HFFc6 (cell line): ENCODE measurements around the gene PCBP2. TPM values are rescaled to one million over a fixed set of nuclear protein-coding genes. Genes with fewer than 3 reads are reported as not detected.

Experiments
- DNase-seq: peaks from one replicate; pipeline ENCODE4 v3.0.0-alpha.2; 2018
- H3K27ac Mint-ChIP-seq: 2 replicates; pipeline ENCODE4 v1.8.0; 2020; ENCODE audit warnings: mild to moderate bottlenecking, mixed read lengths
- H3K27me3 Mint-ChIP-seq: 2 replicates; pipeline ENCODE4 v1.8.0; 2021; ENCODE audit warnings: mild to moderate bottlenecking, moderate library complexity, mixed read lengths; ENCODE audit not compliant: insufficient read depth
- H3K36me3 Mint-ChIP-seq: 2 replicates; pipeline ENCODE4 v1.8.0; 2021; ENCODE audit warnings: low read depth, mixed read lengths
- H3K4me1 Mint-ChIP-seq: 2 replicates; pipeline ENCODE4 v1.8.0; 2020; ENCODE audit warnings: low read depth, mixed read lengths
- H3K4me3 Mint-ChIP-seq: 2 replicates; pipeline ENCODE4 v1.8.0; 2020; ENCODE audit warnings: mild to moderate bottlenecking, moderate library complexity, mixed read lengths
- H3K9me3 Mint-ChIP-seq: 2 replicates; pipeline ENCODE4 v1.8.0; 2020; ENCODE audit warnings: mild to moderate bottlenecking, mixed read lengths
- total RNA-seq, 6 experiments: library from RNA; stranded (reverse); fragmentation: NEBNext Ultra II Directional; extraction: Animal tissue kit (Norgen Biotek cat#: 25700); gene quantifications; 2 replicates in 1 of 6; 3 replicates in 5 of 6; pipeline ENCODE4 v1.2.3, GENCODE V29; 2021
- TF ChIP-seq, protein P1 (sequence below): fragments of 200-600 bp; sonication (generic); IDR thresholded peaks from 2 replicates; pipeline ENCODE4 v1.5.0; 2021; ENCODE audit warnings: antibody characterized with exemption, mild to moderate bottlenecking

The PCBP2 gene
- total RNA-seq, 6 experiments from 2014 or later: 763 to 969 (median 874) TPM

DNA sequence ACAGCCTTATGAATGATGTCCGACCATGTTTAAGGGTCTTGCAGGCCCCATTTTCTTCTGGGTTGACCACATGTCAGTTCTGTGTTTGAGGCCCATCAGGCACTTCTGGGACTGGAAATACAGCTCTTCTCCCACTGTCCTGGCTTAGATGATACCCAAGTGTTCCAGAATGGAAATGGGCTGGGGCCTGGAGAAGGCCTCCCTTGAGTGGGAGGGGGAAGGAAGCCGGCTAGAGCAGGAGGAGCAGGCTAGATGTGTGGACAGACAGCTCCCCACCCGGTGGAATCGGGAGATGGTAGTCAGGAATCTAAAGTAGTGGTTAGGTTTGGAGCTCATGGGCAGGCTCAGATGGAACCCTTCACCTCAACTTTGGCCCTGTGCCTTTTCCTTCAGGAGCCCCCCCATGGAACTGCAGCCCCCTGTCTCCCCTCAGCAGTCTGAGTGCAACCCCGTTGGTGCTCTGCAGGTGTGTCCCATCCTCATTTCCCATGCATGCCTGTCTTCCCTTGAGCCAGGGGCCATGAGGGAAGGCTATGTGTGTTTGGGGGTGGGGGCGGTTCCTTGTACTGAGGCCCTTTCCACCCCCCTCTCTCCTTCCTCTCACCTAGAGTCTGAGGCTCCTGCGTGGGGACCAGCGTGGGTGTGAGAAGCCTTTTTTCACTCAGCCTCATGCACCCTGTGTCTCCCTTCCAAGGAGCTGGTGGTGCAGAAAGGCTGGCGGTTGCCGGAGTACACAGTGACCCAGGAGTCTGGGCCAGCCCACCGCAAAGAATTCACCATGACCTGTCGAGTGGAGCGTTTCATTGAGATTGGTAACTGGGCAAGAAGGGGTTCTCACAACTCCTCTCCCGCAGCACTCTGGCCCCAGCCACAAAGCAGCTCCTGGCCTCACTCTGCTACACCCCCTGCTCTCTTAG lies 52.4 kb downstream of the PCBP2 start:
- TF ChIP-seq, protein P1, sequence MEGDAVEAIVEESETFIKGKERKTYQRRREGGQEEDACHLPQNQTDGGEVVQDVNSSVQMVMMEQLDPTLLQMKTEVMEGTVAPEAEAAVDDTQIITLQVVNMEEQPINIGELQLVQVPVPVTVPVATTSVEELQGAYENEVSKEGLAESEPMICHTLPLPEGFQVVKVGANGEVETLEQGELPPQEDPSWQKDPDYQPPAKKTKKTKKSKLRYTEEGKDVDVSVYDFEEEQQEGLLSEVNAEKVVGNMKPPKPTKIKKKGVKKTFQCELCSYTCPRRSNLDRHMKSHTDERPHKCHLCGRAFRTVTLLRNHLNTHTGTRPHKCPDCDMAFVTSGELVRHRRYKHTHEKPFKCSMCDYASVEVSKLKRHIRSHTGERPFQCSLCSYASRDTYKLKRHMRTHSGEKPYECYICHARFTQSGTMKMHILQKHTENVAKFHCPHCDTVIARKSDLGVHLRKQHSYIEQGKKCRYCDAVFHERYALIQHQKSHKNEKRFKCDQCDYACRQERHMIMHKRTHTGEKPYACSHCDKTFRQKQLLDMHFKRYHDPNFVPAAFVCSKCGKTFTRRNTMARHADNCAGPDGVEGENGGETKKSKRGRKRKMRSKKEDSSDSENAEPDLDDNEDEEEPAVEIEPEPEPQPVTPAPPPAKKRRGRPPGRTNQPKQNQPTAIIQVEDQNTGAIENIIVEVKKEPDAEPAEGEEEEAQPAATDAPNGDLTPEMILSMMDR: no peak
- peak overlapping the region; percentile 79 for H3K27ac Mint-ChIP-seq
- peaks cover 5% of the 10 kb centered on the region for H3K27me3 Mint-ChIP-seq
- no peaks in the 10 kb centered on the region for H3K9me3 Mint-ChIP-seq
- DNase-seq: no peak
- H3K36me3 Mint-ChIP-seq: peaks cover 15% of the 10 kb centered on the region
- peaks cover 47% of the 10 kb centered on the region for H3K4me1 Mint-ChIP-seq
- no peak overlapping the region for H3K4me3 Mint-ChIP-seq

DNA sequence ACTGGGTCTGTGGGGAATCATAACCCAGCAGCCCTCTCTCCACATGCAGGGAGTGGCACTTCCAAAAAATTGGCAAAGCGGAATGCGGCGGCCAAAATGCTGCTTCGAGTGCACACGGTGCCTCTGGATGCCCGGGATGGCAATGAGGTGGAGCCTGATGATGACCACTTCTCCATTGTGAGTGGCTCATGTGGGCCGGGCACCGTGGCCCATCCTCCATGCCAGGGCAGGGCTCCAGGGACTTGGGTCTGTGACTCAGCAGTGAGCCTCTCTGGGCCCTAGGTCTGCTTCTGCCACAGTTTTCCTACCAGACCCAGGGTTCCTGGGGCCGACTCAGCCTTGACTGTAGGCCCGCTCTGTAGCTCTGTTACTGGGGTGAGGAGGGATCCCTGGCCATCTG lies 53.2 kb downstream of the PCBP2 start:
- peaks cover 42% of the 10 kb centered on the region for H3K4me1 Mint-ChIP-seq
- TF ChIP-seq, protein P1: no peak
- no peaks in the 10 kb centered on the region for H3K9me3 Mint-ChIP-seq
- peaks cover 5% of the 10 kb centered on the region for H3K27me3 Mint-ChIP-seq
- DNase-seq: no peak
- peak overlapping the region; percentile 79 for H3K27ac Mint-ChIP-seq
- peaks cover 15% of the 10 kb centered on the region for H3K36me3 Mint-ChIP-seq
- H3K4me3 Mint-ChIP-seq: no peak overlapping the region

DNA sequence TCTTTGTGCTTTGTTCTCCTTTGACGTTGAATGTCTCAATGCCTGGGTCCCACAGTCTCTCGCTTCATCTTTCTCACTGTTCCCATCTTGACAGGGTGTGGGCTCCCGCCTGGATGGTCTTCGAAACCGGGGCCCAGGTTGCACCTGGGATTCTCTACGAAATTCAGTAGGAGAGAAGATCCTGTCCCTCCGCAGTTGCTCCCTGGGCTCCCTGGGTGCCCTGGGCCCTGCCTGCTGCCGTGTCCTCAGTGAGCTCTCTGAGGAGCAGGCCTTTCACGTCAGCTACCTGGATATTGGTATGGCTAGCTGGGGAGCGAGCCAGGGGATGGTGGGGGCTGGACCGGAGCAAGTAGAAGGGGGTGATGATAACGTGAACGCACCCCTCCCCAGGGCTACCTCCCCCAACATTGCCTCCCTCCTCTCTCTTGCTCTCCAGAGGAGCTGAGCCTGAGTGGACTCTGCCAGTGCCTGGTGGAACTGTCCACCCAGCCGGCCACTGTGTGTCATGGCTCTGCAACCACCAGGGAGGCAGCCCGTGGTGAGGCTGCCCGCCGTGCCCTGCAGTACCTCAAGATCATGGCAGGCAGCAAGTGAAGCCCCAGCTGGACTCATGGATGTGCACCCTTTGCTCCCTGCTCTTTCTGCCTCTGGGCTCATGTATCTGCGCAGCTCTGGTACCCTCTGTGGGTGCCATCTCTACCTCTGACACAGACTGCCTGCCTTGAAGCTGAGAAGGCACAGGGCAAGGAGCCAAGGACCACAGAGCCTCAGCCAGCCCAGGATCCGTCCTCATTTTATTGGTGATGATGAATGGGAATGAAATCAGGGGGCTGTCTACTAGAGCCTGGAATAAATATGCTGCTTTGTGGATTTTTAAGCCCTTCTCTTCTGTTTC lies 53.9 kb downstream of the PCBP2 start:
- peaks cover 15% of the 10 kb centered on the region for H3K36me3 Mint-ChIP-seq
- peaks cover 38% of the 10 kb centered on the region for H3K4me1 Mint-ChIP-seq
- H3K27me3 Mint-ChIP-seq: peaks cover 5% of the 10 kb centered on the region
- H3K4me3 Mint-ChIP-seq: no peak overlapping the region
- TF ChIP-seq, protein P1: no peak
- peak; percentile 39 for DNase-seq
- no peaks in the 10 kb centered on the region for H3K9me3 Mint-ChIP-seq
- H3K27ac Mint-ChIP-seq: peak overlapping the region; percentile 79

DNA sequence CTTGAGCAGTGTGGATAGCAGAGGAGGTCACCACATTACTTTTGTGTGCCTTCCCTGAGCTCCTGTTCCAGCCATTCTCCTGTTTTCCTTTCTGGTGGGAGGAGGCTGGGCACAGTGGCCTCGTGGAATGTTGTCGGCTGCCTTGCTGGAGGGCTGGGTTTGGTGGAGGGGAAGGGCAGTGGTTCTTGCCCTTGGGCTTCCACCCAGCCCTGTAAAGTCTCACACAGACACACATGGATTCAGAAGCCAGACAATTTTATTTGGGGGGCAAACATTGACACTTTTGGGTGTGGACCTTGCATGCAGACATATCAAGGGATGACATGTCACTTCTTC lies 54.5 kb downstream of the PCBP2 start:
- H3K9me3 Mint-ChIP-seq: no peaks in the 10 kb centered on the region
- H3K27me3 Mint-ChIP-seq: peaks cover 5% of the 10 kb centered on the region; the same call in 1 of the 2 replicates
- no peak for DNase-seq
- H3K27ac Mint-ChIP-seq: peak overlapping the region; percentile 79
- H3K36me3 Mint-ChIP-seq: peaks cover 15% of the 10 kb centered on the region
- H3K4me1 Mint-ChIP-seq: peaks cover 38% of the 10 kb centered on the region
- TF ChIP-seq, protein P1: no peak
- no peak overlapping the region for H3K4me3 Mint-ChIP-seq

DNA sequence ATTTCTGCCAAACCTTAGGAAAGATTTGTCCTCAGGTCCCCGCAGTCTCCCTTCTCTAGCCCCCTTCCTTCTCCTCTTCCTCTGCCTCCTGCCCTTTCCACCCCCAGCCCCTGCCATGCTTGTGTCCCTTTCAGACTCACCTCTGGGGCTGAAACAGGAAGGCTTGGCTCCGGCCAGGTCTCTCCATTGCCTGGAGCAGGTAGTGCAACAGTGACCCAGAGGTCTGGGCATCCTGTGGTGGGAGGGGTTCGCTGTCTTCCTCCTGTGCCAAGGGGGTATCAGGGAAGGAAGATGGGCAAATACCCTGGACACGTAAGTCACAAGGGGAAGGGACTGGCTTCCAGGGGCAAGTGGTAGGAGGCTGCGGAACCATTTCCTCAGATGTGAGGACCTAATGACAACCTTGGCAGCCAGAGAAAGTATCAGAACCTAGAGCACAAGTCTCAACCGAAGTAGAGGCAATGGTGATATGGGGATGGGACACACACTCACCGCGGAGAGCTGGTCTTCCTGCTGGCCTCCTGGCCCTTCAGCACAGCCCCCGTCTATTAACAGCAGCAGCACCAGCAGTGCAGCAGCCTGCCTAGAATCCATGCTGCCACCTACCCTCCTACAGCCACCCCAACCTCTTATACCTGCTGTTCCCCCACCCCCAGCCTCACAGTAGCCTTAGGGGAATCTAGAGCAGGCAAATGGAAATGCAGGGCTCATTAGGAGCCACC lies 55.1 kb downstream of the PCBP2 start, which contains the start of gene NPFF:
NPFF (minus strand) TSS at position 604 of the 722 bp plus-strand sequence; CDS start at position 594, 10 bp downstream.
- Mint-ChIP-seq H3K4me1 (peaks cover 33% of the 10 kb centered on the region), H3K4me3 (no peak within 1 kb of the TSS), H3K27me3 (peaks cover 5% of the 10 kb centered on the region; the same call in 1 of the 2 replicates), H3K27ac (peak within 1 kb of the TSS; percentile 79), H3K9me3 (no peaks in the 10 kb centered on the region), H3K36me3 (peaks cover 15% of the 10 kb centered on the region)
- TF ChIP-seq, protein P1: no peak
- no peak for DNase-seq
